ENCODE measurements around the gene KCNIP4. TPM values are rescaled to one million over a fixed set of nuclear protein-coding genes. Genes with fewer than 3 reads are reported as not detected.

Gene KCNIP4
- total RNA-seq, 1 donor from 2014 or later: not detected

GRCh38 chr4:21009956-21010355, 938.6 kb downstream of the KCNIP4 start:
- DNase-seq (no peak), ATAC-seq (ENCODE audit: low read depth) (no peak)
- no peaks in the 10 kb centered on the region for H3K4me1 Mint-ChIP-seq
- H3K4me3 Mint-ChIP-seq: no peak overlapping the region
- peaks cover 2% of the 10 kb centered on the region for H3K9me3 Mint-ChIP-seq
- intact Hi-C loops (cut with micrococcal nuclease): no loop called here
- no peak overlapping the region for H3K27ac Mint-ChIP-seq
- H3K36me3 Mint-ChIP-seq (ENCODE audit: low read depth): no peaks in the 10 kb centered on the region
- TF ChIP-seq CTCF (IDR thresholded peaks at IDR 0.05): no peak
- ChIA-PET POLR2A (no interaction called here), CTCF (no interaction called here)
- no peaks in the 10 kb centered on the region for H3K27me3 Mint-ChIP-seq

GRCh38 chr4:21005647-21006046, 942.9 kb downstream of the KCNIP4 start:
- Mint-ChIP-seq H3K27ac (no peak overlapping the region), H3K9me3 (no peaks in the 10 kb centered on the region), H3K36me3 (ENCODE audit: low read depth) (no peaks in the 10 kb centered on the region), H3K4me1 (no peaks in the 10 kb centered on the region), H3K4me3 (no peak overlapping the region), H3K27me3 (no peaks in the 10 kb centered on the region)
- ChIA-PET CTCF (no interaction called here), POLR2A (no interaction called here)
- no peak for TF ChIP-seq CTCF (IDR thresholded peaks at IDR 0.05)
- ATAC-seq (ENCODE audit: low read depth): no peak
- DNase-seq: no peak
- intact Hi-C loops (cut with micrococcal nuclease): no loop called here

GRCh38 chr4:21002976-21003375, 945.6 kb downstream of the KCNIP4 start:
- Mint-ChIP-seq H3K36me3 (ENCODE audit: low read depth) (no peaks in the 10 kb centered on the region), H3K4me3 (no peak overlapping the region), H3K27ac (no peak overlapping the region), H3K4me1 (no peaks in the 10 kb centered on the region), H3K27me3 (no peaks in the 10 kb centered on the region), H3K9me3 (no peaks in the 10 kb centered on the region)
- POLR2A ChIA-PET: no interaction called here
- ATAC-seq (ENCODE audit: low read depth): no peak
- intact Hi-C loops (cut with micrococcal nuclease): no loop called here
- TF ChIP-seq CTCF (IDR thresholded peaks at IDR 0.05): no peak
- CTCF ChIA-PET: no interaction called here
- no peak for DNase-seq

- no peaks in the 10 kb centered on the region for H3K9me3 Mint-ChIP-seq
- no peak for TF ChIP-seq CTCF (IDR thresholded peaks at IDR 0.05)
- H3K4me3 Mint-ChIP-seq: no peak overlapping the region
- H3K27me3 Mint-ChIP-seq: no peaks in the 10 kb centered on the region
- H3K36me3 Mint-ChIP-seq (ENCODE audit: low read depth): no peaks in the 10 kb centered on the region
- CTCF ChIA-PET: no interaction called here
- POLR2A ChIA-PET: no interaction called here
- intact Hi-C loops (cut with micrococcal nuclease): no loop called here
- no peaks in the 10 kb centered on the region for H3K4me1 Mint-ChIP-seq
- ATAC-seq (ENCODE audit: low read depth): no peak
- H3K27ac Mint-ChIP-seq: no peak overlapping the region
- no peak for DNase-seq
Measured at GRCh38 chr4:21002286-21002685, 946.3 kb downstream of the KCNIP4 start.

- DNase-seq: no peak
- CTCF ChIA-PET: no interaction called here
- no peak for ATAC-seq (ENCODE audit: low read depth)
- intact Hi-C loops (cut with micrococcal nuclease): no loop called here
- Mint-ChIP-seq H3K36me3 (ENCODE audit: low read depth) (no peaks in the 10 kb centered on the region), H3K4me1 (no peaks in the 10 kb centered on the region), H3K27me3 (no peaks in the 10 kb centered on the region), H3K27ac (no peak overlapping the region), H3K9me3 (no peaks in the 10 kb centered on the region), H3K4me3 (no peak overlapping the region)
- TF ChIP-seq CTCF (IDR thresholded peaks at IDR 0.05): no peak
- POLR2A ChIA-PET: no interaction called here
Measured at GRCh38 chr4:21001490-21001889, 947.1 kb downstream of the KCNIP4 start.
